MM.1S (cell line): ENCODE measurements around the gene MTCL1.

Source experiments
- DNase-seq: peaks from one replicate; pipeline ENCODE4 v3.0.0-alpha.2; 2015
- H2AFZ ChIP-seq: fragments of 300-600 bp; sonication (generic); 2 replicates; pipeline ENCODE4 v1.6.0; 2016; ENCODE audit warnings: antibody characterized with exemption, low read length
- H3F3A ChIP-seq: fragments of 300-600 bp; sonication (generic); 2 replicates; pipeline ENCODE4 v1.6.1; 2016; ENCODE audit warnings: mild to moderate bottlenecking, antibody characterized with exemption, low read length, moderate library complexity, mixed read lengths; ENCODE audit not compliant: insufficient read depth
- H3K27ac ChIP-seq: fragments of 300-600 bp; sonication (generic); 2 replicates; pipeline ENCODE4 v1.5.1; 2016; ENCODE audit warnings: mild to moderate bottlenecking, low read length
- H3K27me3 ChIP-seq: fragments of 300-600 bp; sonication (generic); replicated peaks from 2 replicates; pipeline ENCODE4 v1.6.0; 2016; ENCODE audit warnings: low read length; ENCODE audit not compliant: insufficient read depth
- H3K36me3 ChIP-seq: fragments of 300-600 bp; sonication (generic); replicated peaks from 2 replicates; pipeline ENCODE4 v1.6.1; 2016; ENCODE audit warnings: mild to moderate bottlenecking, low read length, mixed read lengths; ENCODE audit not compliant: insufficient read depth
- H3K4me1 ChIP-seq: fragments of 300-600 bp; sonication (generic); 2 replicates; pipeline ENCODE4 v1.6.1; 2016; ENCODE audit warnings: low read length, mixed read lengths
- H3K4me2 ChIP-seq: fragments of 300-600 bp; sonication (generic); 2 replicates; pipeline ENCODE4 v1.6.0; 2016; ENCODE audit warnings: low read depth, low read length
- H3K4me3 ChIP-seq: fragments of 300-600 bp; sonication (generic); 2 replicates; pipeline ENCODE4 v1.5.1; 2016; ENCODE audit warnings: low read length, mixed read lengths
- H3K79me2 ChIP-seq: fragments of 300-600 bp; sonication (generic); 2 replicates; pipeline ENCODE4 v1.6.1; 2016; ENCODE audit warnings: mixed run types, low read length, mixed read lengths
- H3K9ac ChIP-seq: fragments of 300-600 bp; sonication (generic); 2 replicates; pipeline ENCODE4 v1.6.1; 2016; ENCODE audit warnings: low read length, mixed read lengths
- H3K9me2 ChIP-seq: fragments of 300-600 bp; sonication (generic); replicated peaks from 2 replicates; pipeline ENCODE4 v1.6.1; 2016; ENCODE audit warnings: mild to moderate bottlenecking, low read length, mixed read lengths; ENCODE audit not compliant: insufficient read depth
- H3K9me3 ChIP-seq: fragments of 300-600 bp; sonication (generic); replicated peaks from 2 replicates; pipeline ENCODE4 v1.6.1; 2016; ENCODE audit warnings: mild to moderate bottlenecking, low read length, mixed read lengths; ENCODE audit not compliant: insufficient read depth
- H4K20me1 ChIP-seq: fragments of 300-600 bp; sonication (generic); 2 replicates; pipeline ENCODE4 v1.6.1; 2016; ENCODE audit warnings: mild to moderate bottlenecking, low read length, moderate library complexity, mixed read lengths; ENCODE audit not compliant: insufficient read depth
- CTCF ChIP-seq: fragments of 300-600 bp; sonication (generic); IDR thresholded peaks from 2 replicates; pipeline ENCODE4 v1.5.1; 2016; ENCODE audit warnings: antibody characterized with exemption, low read length, mixed read lengths
- EZH2 ChIP-seq: fragments of 300-600 bp; sonication (generic); optimal IDR thresholded peaks from 2 replicates; pipeline ENCODE3; 2017; ENCODE audit warnings: low read depth, mild to moderate bottlenecking, antibody characterized with exemption, low read length, mixed read lengths
- EZH2phosphoT487 ChIP-seq: fragments of 300-600 bp; sonication (generic); IDR thresholded peaks from 2 replicates; pipeline ENCODE4 v1.6.1; 2018; ENCODE audit warnings: antibody characterized with exemption, low read length

MTCL1 gene

GRCh38 chr18:8688816-8689215, 16.5 kb upstream of the MTCL1 start:
- Histone ChIP-seq H3K4me2 (no peak overlapping the region), H3K9me3 (no peaks in the 10 kb centered on the region), H4K20me1 (no peaks in the 10 kb centered on the region), H3K27ac (no peak overlapping the region), H3K79me2 (no peaks in the 10 kb centered on the region), H3K27me3 (no peaks in the 10 kb centered on the region), H3K4me1 (no peaks in the 10 kb centered on the region), H3K36me3 (no peaks in the 10 kb centered on the region), H2AFZ (no peak overlapping the region), H3F3A (no peaks in the 10 kb centered on the region), H3K9me2 (no peaks in the 10 kb centered on the region), H3K4me3 (no peak overlapping the region), H3K9ac (no peak overlapping the region)
- TF ChIP-seq EZH2: no peak
- TF ChIP-seq EZH2phosphoT487: no peak
- no peak for TF ChIP-seq CTCF
- DNase-seq: no peak

DNA sequence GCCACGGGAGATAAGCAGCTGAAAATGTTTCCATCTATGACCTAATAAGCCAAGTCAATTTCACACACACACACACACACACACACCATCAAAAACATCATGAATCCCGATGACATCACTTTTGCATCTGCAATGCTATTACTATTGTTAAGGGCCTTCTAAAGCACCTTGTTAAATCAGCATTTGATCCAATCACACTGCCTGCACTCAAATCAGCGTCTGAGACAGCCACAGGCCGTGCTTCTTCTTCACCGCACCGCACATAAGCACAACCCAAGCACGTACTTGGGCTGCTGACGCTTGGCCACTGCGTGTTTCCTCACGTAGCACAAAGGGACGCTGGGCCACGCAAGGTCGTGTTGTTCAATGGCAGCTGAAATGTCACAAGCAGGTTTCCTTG, 15.8 kb upstream of the MTCL1 start:
- no peak for TF ChIP-seq EZH2
- no peak for TF ChIP-seq CTCF
- TF ChIP-seq EZH2phosphoT487: no peak
- no peak for DNase-seq
- Histone ChIP-seq H3K79me2 (no peaks in the 10 kb centered on the region), H3F3A (no peaks in the 10 kb centered on the region), H3K36me3 (no peaks in the 10 kb centered on the region), H3K9ac (no peak overlapping the region), H3K9me3 (no peaks in the 10 kb centered on the region), H3K27me3 (no peaks in the 10 kb centered on the region), H2AFZ (no peak overlapping the region), H4K20me1 (no peaks in the 10 kb centered on the region), H3K4me2 (no peak overlapping the region), H3K27ac (no peak overlapping the region), H3K9me2 (no peaks in the 10 kb centered on the region), H3K4me1 (no peaks in the 10 kb centered on the region), H3K4me3 (no peak overlapping the region)

DNA sequence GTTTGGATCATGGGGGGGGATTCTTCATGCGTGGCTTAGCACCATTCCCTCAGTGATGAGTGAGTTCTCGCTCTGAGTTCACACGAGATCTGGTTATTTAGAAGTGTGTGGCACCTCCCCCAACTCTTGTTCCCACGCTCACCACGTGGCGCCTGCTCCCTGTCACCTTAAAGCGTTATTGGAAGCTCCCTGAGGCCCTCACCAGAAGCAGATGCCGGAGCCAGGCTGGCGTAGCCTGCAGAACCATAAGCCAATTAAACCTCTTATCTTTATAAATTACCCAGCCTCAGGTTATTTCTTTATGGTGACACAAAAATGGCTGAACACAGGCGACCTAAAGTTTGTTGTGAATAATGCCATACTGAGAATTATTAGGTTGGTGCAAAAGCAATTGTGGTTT, 10.5 kb upstream of the MTCL1 start:
- TF ChIP-seq CTCF (no peak), EZH2 (no peak), EZH2phosphoT487 (no peak)

More for the DNA sequence above, 10.5 kb upstream of the MTCL1 start:
- Histone ChIP-seq H3K4me3 (no peak overlapping the region), H3K9me3 (no peaks in the 10 kb centered on the region), H3K36me3 (no peaks in the 10 kb centered on the region), H3K27ac (no peak overlapping the region), H3F3A (peaks cover 11% of the 10 kb centered on the region; the same call in 1 of the 2 replicates), H3K4me2 (no peak overlapping the region), H3K79me2 (no peaks in the 10 kb centered on the region), H3K9ac (no peak overlapping the region), H2AFZ (no peak overlapping the region), H4K20me1 (no peaks in the 10 kb centered on the region), H3K4me1 (peaks cover 13% of the 10 kb centered on the region), H3K9me2 (no peaks in the 10 kb centered on the region), H3K27me3 (no peaks in the 10 kb centered on the region)
- DNase-seq: no peak
